22Rv1 (cell line): ENCODE results near the gene MYH10.

Experiments used
- H3K27ac ChIP-seq: fragments of 450-650 bp; 2 replicates; pipeline ENCODE4 v1.5.1; 2017
- CTCF ChIP-seq: fragments of 450-650 bp; IDR thresholded peaks from 2 replicates; pipeline ENCODE4 v1.5.1; 2017; ENCODE audit warnings: mild to moderate bottlenecking
- ZFX ChIP-seq: fragments of 450-650 bp; IDR thresholded peaks from 2 replicates; pipeline ENCODE4 v1.6.1; 2017; ENCODE audit warnings: antibody characterized with exemption, borderline replicate concordance

Gene MYH10

DNA sequence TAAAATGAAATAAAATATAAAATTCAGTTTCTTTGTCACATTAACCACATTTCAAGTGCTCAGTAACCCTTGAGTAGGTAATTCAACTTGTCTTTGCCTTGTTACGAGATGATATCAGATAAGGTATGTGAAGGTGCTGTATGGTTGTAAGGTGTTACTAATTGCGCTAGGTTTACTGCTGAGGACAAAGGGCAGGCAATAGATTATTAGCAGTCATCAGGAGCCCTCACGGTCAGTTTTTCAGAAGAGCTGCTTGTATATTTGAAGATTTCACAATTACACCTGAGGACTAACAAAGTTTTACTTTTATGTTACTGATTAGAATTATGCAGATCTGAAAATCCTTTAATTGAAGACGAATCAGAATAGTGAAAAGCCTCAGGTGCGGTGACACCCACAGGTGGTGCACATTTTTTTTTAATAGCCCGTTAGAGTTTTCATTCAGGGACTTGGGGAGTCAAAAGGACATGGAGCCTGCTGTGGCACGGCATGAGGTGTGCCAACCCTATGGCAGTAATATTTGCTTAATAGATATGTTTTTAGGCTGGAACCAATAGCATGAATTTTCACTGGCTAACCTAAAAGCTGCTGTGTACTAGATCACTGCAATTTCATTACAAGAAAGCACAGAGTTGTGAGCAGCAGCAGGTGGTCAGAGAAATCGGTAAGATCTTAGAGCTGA lies 178.5 kb downstream of the MYH10 start:
- no peak overlapping the region for H3K27ac ChIP-seq
- TF ChIP-seq CTCF (no peak), ZFX (no peak)

- H3K27ac ChIP-seq, result no peak overlapping the region
- TF ChIP-seq CTCF (no peak), ZFX (no peak)
Observed at GRCh38 chr17:8448310-8448709, 182.2 kb downstream of the MYH10 start.

DNA sequence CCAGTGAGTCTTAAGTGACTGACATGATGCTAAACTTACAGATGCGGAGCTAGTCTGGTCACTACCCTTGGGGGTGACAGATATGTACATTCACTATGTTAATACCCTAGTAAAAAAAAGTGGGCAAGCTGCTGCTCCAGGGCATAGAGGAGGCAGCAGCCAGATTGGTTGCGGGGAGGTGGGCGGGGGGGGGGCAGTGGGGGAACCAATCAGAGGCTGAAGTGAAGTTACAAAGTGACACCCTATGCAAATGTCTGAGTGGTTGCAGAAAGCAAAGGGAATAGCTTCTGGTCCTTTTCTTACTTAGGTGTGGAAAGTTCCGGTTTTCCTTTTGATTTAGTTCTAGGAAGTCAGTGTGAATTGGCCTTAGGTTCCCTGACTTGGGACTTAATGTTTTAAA lies 182.7 kb downstream of the MYH10 start:
- TF ChIP-seq ZFX (no peak), CTCF (no peak)
- peak overlapping the region; percentile 10; the same call in 1 of the 2 replicates for H3K27ac ChIP-seq

- TF ChIP-seq CTCF, result no peak
- no peak for TF ChIP-seq ZFX
Observed at GRCh38 chr17:8445536-8445935, 185.0 kb downstream of the MYH10 start.

DNA sequence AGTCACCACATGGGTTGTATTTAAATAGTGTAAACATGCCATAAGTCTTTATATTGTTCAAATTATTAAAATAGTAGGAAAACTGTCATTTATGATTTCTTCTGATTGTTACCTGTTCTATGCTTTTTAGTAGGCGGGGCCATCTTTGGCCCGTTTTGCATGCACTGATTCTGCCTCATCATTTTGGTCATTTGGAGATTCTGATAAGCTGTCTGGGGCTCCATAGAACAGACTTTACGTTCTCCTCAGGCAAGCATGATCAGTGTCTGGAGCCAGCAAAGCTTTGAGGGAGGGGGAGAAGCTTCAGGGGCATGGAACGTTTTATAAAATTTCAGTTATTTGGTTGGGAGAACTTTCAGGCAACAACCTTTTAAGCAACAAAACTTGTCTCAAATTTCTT lies 186.0 kb downstream of the MYH10 start:
- H3K27ac ChIP-seq, result no peak overlapping the region
- TF ChIP-seq CTCF (no peak), ZFX (no peak)

More at GRCh38 chr17:8445536-8445935, 185.0 kb downstream of the MYH10 start:
- H3K27ac ChIP-seq, result no peak overlapping the region

DNA sequence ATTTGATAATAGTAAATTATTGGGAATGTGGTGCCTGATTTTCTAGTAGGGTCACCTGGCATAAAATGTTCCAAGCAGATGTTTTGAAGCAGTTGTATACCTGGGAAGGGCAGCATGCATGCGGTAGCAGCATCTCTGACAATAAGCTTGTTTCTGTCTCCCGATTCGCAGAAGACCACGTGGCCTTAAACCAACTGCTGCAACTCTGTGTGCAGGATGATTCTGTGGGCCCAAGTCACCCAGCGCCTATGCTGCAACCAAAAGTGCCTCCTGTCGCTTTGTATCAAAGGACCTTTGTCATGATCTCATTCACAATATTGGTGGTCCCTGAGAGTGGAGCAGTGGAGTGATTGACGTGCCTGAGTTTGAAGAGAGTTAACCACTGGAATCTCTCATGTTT lies 186.8 kb downstream of the MYH10 start:
- H3K27ac ChIP-seq, result no peak overlapping the region
- TF ChIP-seq ZFX (no peak), CTCF (no peak)

DNA sequence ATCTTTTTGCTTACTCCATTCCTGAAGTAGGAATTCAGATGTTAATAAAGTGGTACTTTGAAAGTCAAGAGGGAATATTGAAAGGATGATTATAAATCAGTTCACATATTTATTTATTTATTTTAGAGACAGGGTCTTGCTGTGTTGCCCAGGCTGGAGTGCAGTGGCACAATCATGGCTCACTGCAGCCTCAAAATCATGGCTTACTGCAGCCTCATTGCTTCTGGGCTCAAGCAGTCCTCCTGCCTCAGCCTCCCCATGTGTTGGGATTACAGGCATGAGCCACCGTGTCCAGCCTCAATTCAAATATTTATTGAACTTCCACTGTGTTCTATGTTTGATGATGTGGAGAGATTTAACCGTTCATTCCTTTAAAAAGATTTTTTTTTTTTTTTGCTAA lies 188.2 kb downstream of the MYH10 start:
- TF ChIP-seq CTCF (no peak), ZFX (no peak)

More for the DNA sequence above, 188.2 kb downstream of the MYH10 start:
- no peak overlapping the region for H3K27ac ChIP-seq
